Measurements from ENCODE around the gene POLR2H.
A peak's percentile ranks its signal among the peaks of the same experiment; 100 is the strongest.
"Not testable (repeated sequence)": the region's sequence is repeated elsewhere in the genome, so short reads cannot be mapped to it uniquely, and the experiment has no call there.

The POLR2H gene

GRCh38 chr3:184336547-184337398, 24.7 kb upstream of the POLR2H start:
- peak overlapping the region; percentile 75 for H3K9ac ChIP-seq (ENCODE audit: low read depth, low read length)
- H3K36me3 ChIP-seq (ENCODE audit: insufficient read depth, low read length), result peaks cover 37% of the 10 kb centered on the region
- no peaks in the 10 kb centered on the region for H3K9me3 ChIP-seq (replicated peaks; ENCODE audit: low read length)
- no peaks in the 10 kb centered on the region for H3K27me3 ChIP-seq (ENCODE audit: control insufficient read depth, insufficient read depth, low read length)
- peak overlapping the region; percentile 95 for H3K4me2 ChIP-seq (ENCODE audit: low read length)
- H3K4me1 ChIP-seq (ENCODE audit: control insufficient read depth, insufficient read depth, low read length), result peaks cover 79% of the 10 kb centered on the region
- peak overlapping the region; percentile 73 for H3K4me3 ChIP-seq (ENCODE audit: low read length)

- Histone ChIP-seq H3K4me2 (ENCODE audit: low read length) (peak within 1 kb of the TSS; percentile 95), H3K9me3 (replicated peaks; ENCODE audit: low read length) (no peaks in the 10 kb centered on the region), H3K9ac (ENCODE audit: low read depth, low read length) (peak within 1 kb of the TSS; percentile 75), H3K27me3 (ENCODE audit: control insufficient read depth, insufficient read depth, low read length) (no peaks in the 10 kb centered on the region), H3K4me1 (ENCODE audit: control insufficient read depth, insufficient read depth, low read length) (peaks cover 73% of the 10 kb centered on the region), H3K36me3 (ENCODE audit: insufficient read depth, low read length) (peaks cover 32% of the 10 kb centered on the region), H3K4me3 (ENCODE audit: low read length) (peak within 1 kb of the TSS; percentile 73)
Measured at GRCh38 chr3:184337399-184337714, 24.2 kb upstream of the POLR2H start, which contains the start of gene FAM131A. Gene FAM131A (plus strand): TSS chr3:184337600. CDS start chr3:184337631, 31 bp downstream.

- Histone ChIP-seq H3K4me3 (ENCODE audit: low read length) (no peak overlapping the region), H3K36me3 (ENCODE audit: insufficient read depth, low read length) (peaks cover 31% of the 10 kb centered on the region), H3K27me3 (ENCODE audit: control insufficient read depth, insufficient read depth, low read length) (no peaks in the 10 kb centered on the region), H3K9ac (ENCODE audit: low read depth, low read length) (no peak overlapping the region), H3K4me2 (ENCODE audit: low read length) (peak overlapping the region; percentile 95), H3K9me3 (replicated peaks; ENCODE audit: low read length) (no peaks in the 10 kb centered on the region), H3K4me1 (ENCODE audit: control insufficient read depth, insufficient read depth, low read length) (peaks cover 67% of the 10 kb centered on the region)
Measured at GRCh38 chr3:184337981-184338380, 23.5 kb upstream of the POLR2H start.

GRCh38 chr3:184338511-184338945, 23.0 kb upstream of the POLR2H start:
- Histone ChIP-seq H3K4me3 (ENCODE audit: low read length) (peak overlapping the region; percentile 40), H3K27me3 (ENCODE audit: control insufficient read depth, insufficient read depth, low read length) (no peaks in the 10 kb centered on the region), H3K9me3 (replicated peaks; ENCODE audit: low read length) (no peaks in the 10 kb centered on the region), H3K36me3 (ENCODE audit: insufficient read depth, low read length) (peaks cover 27% of the 10 kb centered on the region), H3K4me1 (ENCODE audit: control insufficient read depth, insufficient read depth, low read length) (peaks cover 61% of the 10 kb centered on the region), H3K9ac (ENCODE audit: low read depth, low read length) (no peak overlapping the region), H3K4me2 (ENCODE audit: low read length) (peak overlapping the region; percentile 95)

GRCh38 chr3:184339001-184339400, 22.5 kb upstream of the POLR2H start:
- H3K36me3 ChIP-seq (ENCODE audit: insufficient read depth, low read length), result peaks cover 25% of the 10 kb centered on the region
- H3K9ac ChIP-seq (ENCODE audit: low read depth, low read length), result no peak overlapping the region
- H3K9me3 ChIP-seq (replicated peaks; ENCODE audit: low read length), result no peaks in the 10 kb centered on the region
- H3K4me3 ChIP-seq (ENCODE audit: low read length), result no peak overlapping the region
- peaks cover 56% of the 10 kb centered on the region for H3K4me1 ChIP-seq (ENCODE audit: control insufficient read depth, insufficient read depth, low read length)
- H3K27me3 ChIP-seq (ENCODE audit: control insufficient read depth, insufficient read depth, low read length), result no peaks in the 10 kb centered on the region
- H3K4me2 ChIP-seq (ENCODE audit: low read length), result peak overlapping the region; percentile 95

GRCh38 chr3:184339451-184340135, 21.9 kb upstream of the POLR2H start:
- not testable (repeated sequence) for H3K9me3 ChIP-seq (replicated peaks; ENCODE audit: low read length); H3K9ac ChIP-seq (ENCODE audit: low read depth, low read length); H3K27me3 ChIP-seq (ENCODE audit: control insufficient read depth, insufficient read depth, low read length); H3K4me2 ChIP-seq (ENCODE audit: low read length); H3K4me3 ChIP-seq (ENCODE audit: low read length)
- peaks cover 51% of the 10 kb centered on the region for H3K4me1 ChIP-seq (ENCODE audit: control insufficient read depth, insufficient read depth, low read length)
- H3K36me3 ChIP-seq (ENCODE audit: insufficient read depth, low read length), result peaks cover 22% of the 10 kb centered on the region

- H3K4me3 ChIP-seq (ENCODE audit: low read length), result no peak overlapping the region
- H3K4me1 ChIP-seq (ENCODE audit: control insufficient read depth, insufficient read depth, low read length), result peaks cover 41% of the 10 kb centered on the region
- H3K4me2 ChIP-seq (ENCODE audit: low read length), result no peak overlapping the region
- peaks cover 17% of the 10 kb centered on the region for H3K36me3 ChIP-seq (ENCODE audit: insufficient read depth, low read length)
- H3K9me3 ChIP-seq (replicated peaks; ENCODE audit: low read length), result no peaks in the 10 kb centered on the region
- no peaks in the 10 kb centered on the region for H3K27me3 ChIP-seq (ENCODE audit: control insufficient read depth, insufficient read depth, low read length)
- no peak overlapping the region for H3K9ac ChIP-seq (ENCODE audit: low read depth, low read length)
Measured at GRCh38 chr3:184341925-184342324, 19.6 kb upstream of the POLR2H start.

GRCh38 chr3:184343200-184343876, 18.2 kb upstream of the POLR2H start:
- no peaks in the 10 kb centered on the region for H3K27me3 ChIP-seq (ENCODE audit: control insufficient read depth, insufficient read depth, low read length)
- H3K36me3 ChIP-seq (ENCODE audit: insufficient read depth, low read length), result peaks cover 17% of the 10 kb centered on the region
- H3K9ac ChIP-seq (ENCODE audit: low read depth, low read length), result no peak overlapping the region
- H3K4me1 ChIP-seq (ENCODE audit: control insufficient read depth, insufficient read depth, low read length), result peaks cover 27% of the 10 kb centered on the region
- no peak overlapping the region for H3K4me2 ChIP-seq (ENCODE audit: low read length)
- H3K9me3 ChIP-seq (replicated peaks; ENCODE audit: low read length), result no peaks in the 10 kb centered on the region
- H3K4me3 ChIP-seq (ENCODE audit: low read length), result no peak overlapping the region

GRCh38 chr3:184344579-184345316, 16.8 kb upstream of the POLR2H start:
- Histone ChIP-seq H3K27me3 (ENCODE audit: control insufficient read depth, insufficient read depth, low read length) (no peaks in the 10 kb centered on the region), H3K36me3 (ENCODE audit: insufficient read depth, low read length) (peaks cover 17% of the 10 kb centered on the region), H3K9ac (ENCODE audit: low read depth, low read length) (no peak overlapping the region), H3K9me3 (replicated peaks; ENCODE audit: low read length) (no peaks in the 10 kb centered on the region), H3K4me1 (ENCODE audit: control insufficient read depth, insufficient read depth, low read length) (peaks cover 20% of the 10 kb centered on the region), H3K4me3 (ENCODE audit: low read length) (no peak overlapping the region), H3K4me2 (ENCODE audit: low read length) (no peak overlapping the region)

- Histone ChIP-seq H3K4me1 (ENCODE audit: control insufficient read depth, insufficient read depth, low read length) (peaks cover 16% of the 10 kb centered on the region), H3K27me3 (ENCODE audit: control insufficient read depth, insufficient read depth, low read length) (no peaks in the 10 kb centered on the region), H3K4me3 (ENCODE audit: low read length) (no peak overlapping the region), H3K9ac (ENCODE audit: low read depth, low read length) (peak overlapping the region; percentile 3), H3K9me3 (replicated peaks; ENCODE audit: low read length) (no peaks in the 10 kb centered on the region), H3K36me3 (ENCODE audit: insufficient read depth, low read length) (peaks cover 17% of the 10 kb centered on the region), H3K4me2 (ENCODE audit: low read length) (no peak overlapping the region)
Measured at GRCh38 chr3:184345317-184346144, 16.0 kb upstream of the POLR2H start.
